Vagina (tissue), 2 donors: ENCODE results near the gene CAPN9.

Experiments
- CTCF ChIP-seq, 3 experiments: fragments of 450-650 bp in 2 of 3; fragments of 200-600 bp in 1 of 3; sonication (generic) in 1 of 3; IDR thresholded peaks; one replicate each; pipeline ENCODE4 v1.5.1; 2017 to 2019; ENCODE audit warnings: antibody characterized with exemption in 3 of 3, mild to moderate bottlenecking in 2 of 3, moderate library complexity in 2 of 3
- POLR2A ChIP-seq, 2 donors: fragments of 450-650 bp; IDR thresholded peaks; one replicate each; pipeline ENCODE4 v1.6.1; 2017; ENCODE audit warnings: antibody characterized with exemption in 2 of 2, mild to moderate bottlenecking in 2 of 2, moderate library complexity in 2 of 2
- POLR2AphosphoS5 ChIP-seq, 2 donors: sonication (generic); formaldehyde crosslinking; IDR thresholded peaks; one replicate each; pipeline ENCODE4 v1.9.0; 2017; ENCODE audit warnings: antibody characterized with exemption in 2 of 2, mild to moderate bottlenecking in 2 of 2, low read depth in 1 of 2; ENCODE audit not compliant: insufficient read depth in 1 of 2

- TF ChIP-seq POLR2AphosphoS5 (IDR thresholded peaks at IDR 0.05; ENCODE audit: insufficient read depth in 1 of 2, low read depth in 1 of 2) (no peak), CTCF (IDR thresholded peaks at IDR 0.05) (no peak), POLR2A (IDR thresholded peaks at IDR 0.05) (no peak)
Measured at GRCh38 chr1:230759369-230760065, 12.3 kb downstream of the CAPN9 start.
